IPS DF 6.9 (cell line): ENCODE results near the gene ST7L.

Source experiments
- DNase-seq: peaks from one replicate; pipeline ENCODE4 v3.0.0-alpha.2; 2013; ENCODE audit warnings: low read depth, low spot score
- H3K27ac ChIP-seq: one replicate; pipeline ENCODE4 v1.5.1; 2013; ENCODE audit warnings: low read length, control low read depth
- H3K27me3 ChIP-seq: 2 replicates; pipeline ENCODE4 v1.6.1; 2013; ENCODE audit warnings: mild to moderate bottlenecking, low read length; ENCODE audit not compliant: control insufficient read depth, insufficient read depth
- H3K36me3 ChIP-seq: 2 replicates; pipeline ENCODE4 v1.6.1; 2013; ENCODE audit warnings: low read length; ENCODE audit not compliant: control insufficient read depth, insufficient read depth
- H3K4me1 ChIP-seq: 2 replicates; pipeline ENCODE4 v1.6.1; 2013; ENCODE audit warnings: low read length; ENCODE audit not compliant: control insufficient read depth, insufficient read depth
- H3K4me3 ChIP-seq: 2 replicates; pipeline ENCODE4 v1.5.1; 2013; ENCODE audit warnings: mild to moderate bottlenecking, low read length
- H3K9me3 ChIP-seq: 2 replicates; pipeline ENCODE4 v1.6.1; 2013; ENCODE audit warnings: low read length, inconsistent platforms; ENCODE audit not compliant: control insufficient read depth, insufficient read depth
- WGBS: extraction: QIAGEN DNeasy Blood & Tissue Kit; methylation state at CpG from one replicate; pipeline ENCODE4 v1.1.7; 2013; ENCODE audit warnings: mixed read lengths, missing lambda C conversion rate; ENCODE audit not compliant: insufficient read length, insufficient coverage; 5-methylcytosine and 5-hydroxymethylcytosine counted together

The ST7L gene

DNA sequence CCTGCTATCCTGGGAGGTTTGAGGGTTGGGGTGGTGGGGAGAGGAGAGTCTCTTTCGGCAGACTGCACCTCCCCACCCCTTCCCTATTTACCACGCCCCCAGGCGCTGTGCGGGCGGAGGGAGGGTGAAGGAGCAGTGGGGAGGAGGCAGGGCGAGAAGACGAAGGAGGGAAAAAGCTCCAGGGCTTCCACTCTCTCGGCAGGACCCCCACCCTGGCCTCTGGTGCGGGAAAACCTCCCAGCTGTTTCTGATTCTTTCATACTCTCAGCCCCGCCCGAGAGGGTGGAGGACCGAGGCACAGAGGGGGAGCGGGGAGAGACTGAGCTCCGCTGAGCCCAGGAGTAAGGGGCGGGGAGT is 111.0 kb downstream of the ST7L start:
- no peaks in the 10 kb centered on the region for H3K9me3 ChIP-seq
- peaks cover 37% of the 10 kb centered on the region for H3K27me3 ChIP-seq
- H3K4me3 ChIP-seq, result peak overlapping the region; percentile 52; the same call in 1 of the 2 replicates
- WGBS, result no CpG with 5 or more reads among the region's 15 CpGs
- no peaks in the 10 kb centered on the region; the same call in 1 of the 2 replicates for H3K36me3 ChIP-seq
- H3K27ac ChIP-seq, result no peak overlapping the region
- H3K4me1 ChIP-seq, result 0 out of 2 replicates have a peak, but pooled peaks cover 2% of the 10 kb centered on the region
- DNase-seq, result no peak

- Histone ChIP-seq H3K36me3 (no peaks in the 10 kb centered on the region; the same call in 1 of the 2 replicates), H3K4me3 (peak overlapping the region; percentile 52; the same call in 1 of the 2 replicates), H3K4me1 (0 out of 2 replicates have a peak, but pooled peaks cover 2% of the 10 kb centered on the region), H3K27me3 (peaks cover 43% of the 10 kb centered on the region), H3K27ac (no peak overlapping the region), H3K9me3 (no peaks in the 10 kb centered on the region)
- WGBS, result no CpG with 5 or more reads among the region's 9 CpGs
- DNase-seq, result no peak
These were observed 111.6 kb downstream of the ST7L start for GRCh38 chr1:112507336-112507735.

DNA sequence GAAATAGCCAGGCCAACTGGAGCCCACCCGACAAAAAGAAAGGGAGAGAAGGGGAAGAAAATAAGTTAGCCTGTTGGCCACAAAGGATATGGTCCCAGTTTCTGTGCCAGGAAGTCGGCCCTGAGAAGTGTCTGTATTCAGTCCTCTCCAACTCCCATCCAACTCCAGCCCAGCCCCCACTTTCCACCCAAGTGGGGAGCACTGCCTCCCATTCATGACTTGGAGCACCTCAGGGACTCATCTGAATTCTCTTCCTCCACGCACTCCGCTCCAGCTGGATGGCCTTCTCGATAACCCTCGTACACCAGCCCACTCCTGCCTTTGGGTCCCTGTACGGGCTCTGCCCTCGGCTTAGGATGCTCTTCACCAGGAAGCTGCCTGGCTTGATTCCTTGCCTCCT is 112.2 kb downstream of the ST7L start:
- no CpG with 5 or more reads among the region's 8 CpGs for WGBS
- H3K27me3 ChIP-seq, result peaks cover 45% of the 10 kb centered on the region
- no peaks in the 10 kb centered on the region; the same call in 1 of the 2 replicates for H3K36me3 ChIP-seq
- H3K4me3 ChIP-seq, result no peak overlapping the region
- no peaks in the 10 kb centered on the region for H3K9me3 ChIP-seq
- DNase-seq, result no peak
- H3K4me1 ChIP-seq, result 0 out of 2 replicates have a peak, but pooled peaks cover 2% of the 10 kb centered on the region
- no peak overlapping the region for H3K27ac ChIP-seq

GRCh38 chr1:112506306-112506705 is 112.6 kb downstream of the ST7L start:
- Histone ChIP-seq H3K9me3 (no peaks in the 10 kb centered on the region), H3K36me3 (no peaks in the 10 kb centered on the region; the same call in 1 of the 2 replicates), H3K4me3 (no peak overlapping the region), H3K27ac (no peak overlapping the region), H3K27me3 (peaks cover 46% of the 10 kb centered on the region), H3K4me1 (0 out of 2 replicates have a peak, but pooled peaks cover 2% of the 10 kb centered on the region)
- WGBS, result no CpG with 5 or more reads among the region's 2 CpGs
- DNase-seq, result no peak

DNA sequence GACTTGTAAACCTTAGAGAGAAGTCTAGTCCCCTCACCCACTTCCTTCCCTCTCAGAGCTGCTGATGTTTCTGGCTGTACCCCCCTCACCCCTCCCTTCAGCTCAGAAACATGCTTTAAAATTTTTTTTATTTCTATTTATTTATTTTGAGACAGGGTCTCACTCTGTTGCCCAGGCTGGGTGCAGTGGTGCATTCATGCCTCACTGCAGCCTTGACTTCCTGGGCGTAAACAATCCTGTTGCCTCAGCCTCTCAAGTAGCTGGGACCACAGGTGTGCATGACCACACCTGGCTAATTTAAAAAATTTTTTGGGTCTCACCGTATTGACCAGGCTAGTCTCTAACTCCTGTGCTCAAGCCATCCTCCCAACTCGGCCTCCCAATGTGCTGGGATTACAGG is 113.1 kb downstream of the ST7L start:
- H3K27ac ChIP-seq, result no peak overlapping the region
- H3K9me3 ChIP-seq, result no peaks in the 10 kb centered on the region
- no peak overlapping the region for H3K4me3 ChIP-seq
- no peaks in the 10 kb centered on the region; the same call in 1 of the 2 replicates for H3K36me3 ChIP-seq
- WGBS, result no CpG with 5 or more reads among the region's 3 CpGs
- no peak for DNase-seq
- peaks cover 47% of the 10 kb centered on the region for H3K27me3 ChIP-seq
- H3K4me1 ChIP-seq, result 0 out of 2 replicates have a peak, but pooled peaks cover 2% of the 10 kb centered on the region

DNA sequence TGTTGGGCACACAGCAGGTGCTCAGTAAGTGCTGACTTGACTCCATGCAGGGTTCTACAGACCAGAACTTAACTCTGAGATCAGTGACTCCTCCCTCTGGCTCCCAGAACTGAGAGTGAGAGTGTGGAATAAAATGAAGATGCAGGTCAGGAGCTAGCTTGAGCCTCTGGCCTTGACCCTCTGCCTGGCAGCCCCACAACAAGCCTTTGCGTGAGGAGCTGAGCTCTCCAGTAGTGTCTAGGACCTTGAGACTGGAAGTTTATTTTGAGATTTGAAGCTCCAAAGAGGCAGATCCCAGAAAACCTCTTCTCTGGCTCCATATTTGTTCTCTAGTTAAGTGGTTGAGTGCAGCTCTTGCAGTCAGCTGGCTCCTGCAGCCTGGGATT is 113.5 kb downstream of the ST7L start:
- DNase-seq, result no peak
- Histone ChIP-seq H3K4me1 (no peaks in the 10 kb centered on the region), H3K27me3 (peaks cover 43% of the 10 kb centered on the region), H3K4me3 (no peak overlapping the region), H3K36me3 (no peaks in the 10 kb centered on the region; the same call in 1 of the 2 replicates), H3K9me3 (no peaks in the 10 kb centered on the region), H3K27ac (no peak overlapping the region)
- WGBS, result no CpG with 5 or more reads among the region's 1 CpG

GRCh38 chr1:112504661-112505399 is 114.1 kb downstream of the ST7L start:
- Histone ChIP-seq H3K36me3 (no peaks in the 10 kb centered on the region; the same call in 1 of the 2 replicates), H3K27me3 (peaks cover 37% of the 10 kb centered on the region), H3K4me3 (no peak overlapping the region), H3K4me1 (no peaks in the 10 kb centered on the region), H3K27ac (no peak overlapping the region), H3K9me3 (no peaks in the 10 kb centered on the region)
- no CpG with 5 or more reads among the region's 6 CpGs for WGBS
- no peak for DNase-seq

- no peak overlapping the region for H3K4me3 ChIP-seq
- peaks cover 30% of the 10 kb centered on the region for H3K27me3 ChIP-seq
- H3K27ac ChIP-seq, result no peak overlapping the region
- H3K4me1 ChIP-seq, result no peaks in the 10 kb centered on the region
- H3K36me3 ChIP-seq, result no peaks in the 10 kb centered on the region; the same call in 1 of the 2 replicates
- 100% methylated on average over 2 of the region's 11 CpGs for WGBS
- no peaks in the 10 kb centered on the region for H3K9me3 ChIP-seq
- no peak for DNase-seq
These were observed 114.8 kb downstream of the ST7L start for GRCh38 chr1:112504001-112504660.

- DNase-seq, result no peak
- WGBS, result no CpG with 5 or more reads among the region's 2 CpGs
- H3K9me3 ChIP-seq, result no peaks in the 10 kb centered on the region
- no peak overlapping the region for H3K4me3 ChIP-seq
- no peak overlapping the region for H3K27ac ChIP-seq
- H3K4me1 ChIP-seq, result no peaks in the 10 kb centered on the region
- no peaks in the 10 kb centered on the region for H3K36me3 ChIP-seq
- H3K27me3 ChIP-seq, result peaks cover 30% of the 10 kb centered on the region
These were observed 116.1 kb downstream of the ST7L start for GRCh38 chr1:112502826-112503225.

GRCh38 chr1:112501810-112502641 is 116.9 kb downstream of the ST7L start:
- WGBS, result no CpG with 5 or more reads among the region's 65 CpGs
- Histone ChIP-seq H3K9me3 (no peaks in the 10 kb centered on the region), H3K27ac (no peak overlapping the region), H3K4me3 (peak overlapping the region; percentile 41; the same call in 1 of the 2 replicates), H3K4me1 (no peaks in the 10 kb centered on the region), H3K36me3 (no peaks in the 10 kb centered on the region), H3K27me3 (peaks cover 27% of the 10 kb centered on the region)
- DNase-seq, result no peak
